HG03095 (cell line): ENCODE measurements around the gene GET3.
"Not testable (repeated sequence)": the region's sequence is repeated elsewhere in the genome, so short reads cannot be mapped to it uniquely, and the experiment has no call there.

ENCODE experiments used
- ATAC-seq: cut with Tn5 transposase; IDR thresholded peaks from one replicate; pipeline ENCODE4 v1.9.1; 2021; ENCODE audit warnings: moderate library complexity; ENCODE audit not compliant: unreplicated experiment

Gene GET3

DNA sequence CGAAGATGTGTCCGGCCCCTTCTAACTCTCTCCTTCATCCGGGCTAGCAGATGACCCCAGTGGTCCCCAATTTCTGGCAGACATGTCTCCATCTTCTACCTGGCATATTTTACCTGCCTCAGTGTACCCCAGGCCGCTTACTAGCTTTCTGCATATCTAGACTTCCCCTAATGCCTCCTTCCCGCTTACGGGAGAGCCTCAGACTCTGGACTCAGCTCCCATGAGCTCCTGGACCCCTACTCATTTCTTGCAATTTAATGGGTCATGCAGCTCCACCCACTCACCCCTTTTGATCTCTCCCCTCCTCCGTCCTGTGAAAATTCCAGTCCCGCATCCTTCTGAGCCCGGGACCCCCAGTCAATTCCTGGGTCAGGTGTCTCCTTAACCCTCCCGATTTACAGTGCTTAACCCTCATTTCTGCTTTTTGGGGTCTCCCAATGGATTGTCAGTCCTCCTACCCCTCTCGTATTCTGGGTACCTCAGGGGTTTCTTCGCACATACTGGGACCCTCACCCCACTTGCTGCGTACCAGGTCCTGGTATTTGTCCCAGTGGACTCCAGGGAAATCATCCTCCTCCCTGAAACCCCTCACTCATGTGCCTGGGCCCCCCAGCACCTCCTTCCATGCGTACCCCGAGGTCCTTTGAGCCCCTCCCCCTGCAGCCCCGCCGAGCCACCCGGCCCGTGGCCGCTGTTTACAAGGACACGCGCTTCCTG is 53.5 kb downstream of the GET3 start:
- no peak for ATAC-seq

GRCh38 chr19:12791345-12792050 is 54.2 kb downstream of the GET3 start, which contains the start of gene JUNB:
JUNB (plus strand) TSS chr19:12791486; CDS start chr19:12791772, 286 bp downstream.
- no peak for ATAC-seq

DNA sequence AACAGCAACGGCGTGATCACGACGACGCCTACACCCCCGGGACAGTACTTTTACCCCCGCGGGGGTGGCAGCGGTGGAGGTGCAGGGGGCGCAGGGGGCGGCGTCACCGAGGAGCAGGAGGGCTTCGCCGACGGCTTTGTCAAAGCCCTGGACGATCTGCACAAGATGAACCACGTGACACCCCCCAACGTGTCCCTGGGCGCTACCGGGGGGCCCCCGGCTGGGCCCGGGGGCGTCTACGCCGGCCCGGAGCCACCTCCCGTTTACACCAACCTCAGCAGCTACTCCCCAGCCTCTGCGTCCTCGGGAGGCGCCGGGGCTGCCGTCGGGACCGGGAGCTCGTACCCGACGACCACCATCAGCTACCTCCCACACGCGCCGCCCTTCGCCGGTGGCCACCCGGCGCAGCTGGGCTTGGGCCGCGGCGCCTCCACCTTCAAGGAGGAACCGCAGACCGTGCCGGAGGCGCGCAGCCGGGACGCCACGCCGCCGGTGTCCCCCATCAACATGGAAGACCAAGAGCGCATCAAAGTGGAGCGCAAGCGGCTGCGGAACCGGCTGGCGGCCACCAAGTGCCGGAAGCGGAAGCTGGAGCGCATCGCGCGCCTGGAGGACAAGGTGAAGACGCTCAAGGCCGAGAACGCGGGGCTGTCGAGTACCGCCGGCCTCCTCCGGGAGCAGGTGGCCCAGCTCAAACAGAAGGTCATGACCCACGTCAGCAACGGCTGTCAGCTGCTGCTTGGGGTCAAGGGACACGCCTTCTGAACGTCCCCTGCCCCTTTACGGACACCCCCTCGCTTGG is 55.0 kb downstream of the GET3 start:
- no peak for ATAC-seq

DNA sequence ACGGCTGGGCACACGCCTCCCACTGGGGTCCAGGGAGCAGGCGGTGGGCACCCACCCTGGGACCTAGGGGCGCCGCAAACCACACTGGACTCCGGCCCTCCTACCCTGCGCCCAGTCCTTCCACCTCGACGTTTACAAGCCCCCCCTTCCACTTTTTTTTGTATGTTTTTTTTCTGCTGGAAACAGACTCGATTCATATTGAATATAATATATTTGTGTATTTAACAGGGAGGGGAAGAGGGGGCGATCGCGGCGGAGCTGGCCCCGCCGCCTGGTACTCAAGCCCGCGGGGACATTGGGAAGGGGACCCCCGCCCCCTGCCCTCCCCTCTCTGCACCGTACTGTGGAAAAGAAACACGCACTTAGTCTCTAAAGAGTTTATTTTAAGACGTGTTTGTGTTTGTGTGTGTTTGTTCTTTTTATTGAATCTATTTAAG is 55.6 kb downstream of the GET3 start:
- ATAC-seq, result no peak

- ATAC-seq, result no peak
Observed at GRCh38 chr19:12793290-12794195, 56.2 kb downstream of the GET3 start.

DNA sequence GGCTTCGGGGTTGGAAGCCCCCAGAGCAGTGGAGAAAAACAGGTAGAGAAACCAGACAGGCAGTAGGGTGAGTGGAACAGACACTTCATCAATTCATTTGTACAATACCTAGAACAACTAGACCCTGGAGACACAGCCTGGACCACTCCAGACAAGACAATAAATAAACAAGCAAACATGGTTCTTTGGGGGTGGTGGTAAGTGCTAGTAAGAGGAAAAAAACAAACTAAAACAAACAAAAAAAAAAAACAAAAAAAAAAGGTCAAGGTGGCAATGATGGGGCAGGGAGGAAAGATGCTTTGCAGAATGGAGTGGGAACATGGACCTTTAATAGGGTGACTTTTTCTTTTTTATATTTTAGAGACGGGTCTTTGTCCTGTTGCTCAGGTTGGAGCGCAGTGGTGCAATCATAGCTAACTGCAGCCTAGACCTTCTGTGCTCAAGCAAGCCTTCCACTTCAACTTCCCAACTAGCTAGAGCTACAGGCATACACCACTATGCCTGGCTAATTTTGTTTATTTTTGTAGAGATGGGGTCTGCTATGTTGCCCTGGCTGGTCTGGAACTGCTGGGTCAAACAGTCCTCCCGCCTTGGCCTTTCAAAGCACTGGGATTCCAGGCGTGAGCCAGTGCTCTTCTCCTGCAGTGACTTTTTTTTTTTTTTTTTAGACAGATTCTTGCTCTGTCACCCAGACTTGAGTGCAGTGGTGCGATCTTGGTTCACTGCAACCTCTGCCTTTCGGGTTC is 57.1 kb downstream of the GET3 start:
- ATAC-seq, result no peak

DNA sequence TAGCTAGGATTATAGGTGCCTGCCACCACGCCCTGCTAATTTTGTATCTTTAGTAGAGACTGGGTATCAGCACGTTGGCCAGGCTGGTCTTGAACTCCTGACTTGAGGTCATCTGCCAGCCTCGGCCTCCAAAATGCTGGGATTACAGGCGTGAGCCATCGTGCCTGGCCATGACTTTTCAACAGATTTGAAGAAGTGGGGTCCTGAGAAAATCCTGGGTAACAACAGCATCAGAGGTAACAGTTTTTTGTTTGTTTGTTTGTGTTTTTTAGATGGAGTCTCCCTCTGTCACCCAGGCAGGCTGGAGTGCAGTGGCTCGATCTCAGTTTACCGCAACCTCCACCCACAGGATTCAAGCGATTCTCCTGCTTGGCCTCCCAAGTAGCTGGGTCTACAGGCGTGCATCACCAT is 57.7 kb downstream of the GET3 start:
- no peak for ATAC-seq

GRCh38 chr19:12796146-12797071 is 59.1 kb downstream of the GET3 start:
- no peak for ATAC-seq

GRCh38 chr19:12797141-12797587 is 59.9 kb downstream of the GET3 start:
- ATAC-seq, result no peak

GRCh38 chr19:12797607-12798006 is 60.3 kb downstream of the GET3 start:
- not testable (repeated sequence) for ATAC-seq
